B cell (primary cell): ENCODE data around the gene SORL1.

Experiments
- CTCF ChIP-seq: fragments of 200-600 bp; IDR thresholded peaks from one replicate; pipeline ENCODE4 v1.8.0; 2022; ENCODE audit warnings: antibody characterized with exemption, mild to moderate bottlenecking
- EZH2 ChIP-seq: IDR thresholded peaks from 2 replicates; pipeline ENCODE4 v1.6.1; 2012; ENCODE audit warnings: borderline replicate concordance, low read depth, mild to moderate bottlenecking, moderate library complexity, low read length; ENCODE audit not compliant: insufficient read depth, poor library complexity, severe bottlenecking

- no peak for TF ChIP-seq CTCF
- no peak for TF ChIP-seq EZH2
Measured at GRCh38 chr11:121535129-121535796, 83.1 kb downstream of the SORL1 start.
